Sigmoid colon (tissue), 4 donors: ENCODE results near the gene PCDHGA2.

ENCODE experiments used
- POLR2A ChIP-seq, 2 donors: fragments of 450-650 bp; IDR thresholded peaks; one replicate each; pipeline ENCODE4 v1.6.1; 2016; ENCODE audit warnings: antibody characterized with exemption in 2 of 2, mild to moderate bottlenecking in 2 of 2, moderate library complexity in 2 of 2
- POLR2AphosphoS5 ChIP-seq, 4 donors: sonication (generic); formaldehyde crosslinking; IDR thresholded peaks; one replicate each; pipeline ENCODE4 v1.6.1; 2017; ENCODE audit warnings: antibody characterized with exemption in 4 of 4
- TF ChIP-seq, protein P1 (sequence below), 4 experiments: fragments of 450-650 bp in 3 of 4; fragments of 200-600 bp in 1 of 4; IDR thresholded peaks; one replicate each; pipeline ENCODE4 v1.5.1; 2016 to 2019; ENCODE audit warnings: antibody characterized with exemption in 4 of 4, mild to moderate bottlenecking in 3 of 4, moderate library complexity in 2 of 4

GRCh38 chr5:141298376-141298775 lies 40.2 kb upstream of the PCDHGA2 start:
- TF ChIP-seq, protein P1, sequence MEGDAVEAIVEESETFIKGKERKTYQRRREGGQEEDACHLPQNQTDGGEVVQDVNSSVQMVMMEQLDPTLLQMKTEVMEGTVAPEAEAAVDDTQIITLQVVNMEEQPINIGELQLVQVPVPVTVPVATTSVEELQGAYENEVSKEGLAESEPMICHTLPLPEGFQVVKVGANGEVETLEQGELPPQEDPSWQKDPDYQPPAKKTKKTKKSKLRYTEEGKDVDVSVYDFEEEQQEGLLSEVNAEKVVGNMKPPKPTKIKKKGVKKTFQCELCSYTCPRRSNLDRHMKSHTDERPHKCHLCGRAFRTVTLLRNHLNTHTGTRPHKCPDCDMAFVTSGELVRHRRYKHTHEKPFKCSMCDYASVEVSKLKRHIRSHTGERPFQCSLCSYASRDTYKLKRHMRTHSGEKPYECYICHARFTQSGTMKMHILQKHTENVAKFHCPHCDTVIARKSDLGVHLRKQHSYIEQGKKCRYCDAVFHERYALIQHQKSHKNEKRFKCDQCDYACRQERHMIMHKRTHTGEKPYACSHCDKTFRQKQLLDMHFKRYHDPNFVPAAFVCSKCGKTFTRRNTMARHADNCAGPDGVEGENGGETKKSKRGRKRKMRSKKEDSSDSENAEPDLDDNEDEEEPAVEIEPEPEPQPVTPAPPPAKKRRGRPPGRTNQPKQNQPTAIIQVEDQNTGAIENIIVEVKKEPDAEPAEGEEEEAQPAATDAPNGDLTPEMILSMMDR (IDR thresholded peaks at IDR 0.05) = no peak
- TF ChIP-seq POLR2A (IDR thresholded peaks at IDR 0.05) (no peak), POLR2AphosphoS5 (IDR thresholded peaks at IDR 0.05) (no peak)
